Tibial nerve (tissue), 4 donors: ENCODE data around the gene KRTAP16-1. TPM values are rescaled to one million over a fixed set of nuclear protein-coding genes. Genes with fewer than 3 reads are reported as not detected.

Source experiments
- DNase-seq, 2 donors: peaks; one replicate each; pipeline ENCODE4 v3.0.0-alpha.2; 2019; ENCODE audit warnings: low spot score in 2 of 2
- H3K27ac ChIP-seq, 4 donors: fragments of 200-600 bp; sonication (generic) in 3 of 4; one replicate each; pipeline ENCODE4 v1.5.1; 2017 to 2019; ENCODE audit warnings: mild to moderate bottlenecking in 1 of 4
- H3K27me3 ChIP-seq, 2 donors: fragments of 200-600 bp; sonication (generic) in 1 of 2; one replicate each; pipeline versions ENCODE4 v1.5.1 to v1.6.0; 2017 to 2019
- H3K36me3 ChIP-seq, 3 donors: fragments of 200-600 bp; sonication (generic); one replicate each; pipeline ENCODE4 v1.5.1; 2018 to 2019
- H3K4me1 ChIP-seq, 4 donors: fragments of 200-600 bp; sonication (generic) in 3 of 4; one replicate each; pipeline ENCODE4 v1.5.1; 2017 to 2019
- H3K4me3 ChIP-seq, 4 donors: fragments of 200-600 bp; sonication (generic) in 3 of 4; one replicate each; pipeline ENCODE4 v1.5.1; 2017 to 2019; ENCODE audit warnings: mild to moderate bottlenecking in 1 of 4, moderate library complexity in 1 of 4
- H3K9me3 ChIP-seq, 4 donors: fragments of 200-600 bp; sonication (generic) in 3 of 4; one replicate each; pipeline ENCODE4 v1.5.1; 2017 to 2019
- CTCF ChIP-seq, 5 experiments: fragments of 200-600 bp in 3 of 5; fragments of 450-650 bp in 2 of 5; sonication (generic) in 3 of 5; IDR thresholded peaks; one replicate each; pipeline ENCODE4 v1.5.1; 2016 to 2019; ENCODE audit warnings: antibody characterized with exemption in 5 of 5, mild to moderate bottlenecking in 3 of 5, moderate library complexity in 2 of 5
- EP300 ChIP-seq, 2 donors: sonication (generic); formaldehyde crosslinking; IDR thresholded peaks; one replicate each; pipeline ENCODE4 v1.6.1; 2017; ENCODE audit warnings: antibody characterized with exemption in 2 of 2, mild to moderate bottlenecking in 1 of 2
- POLR2A ChIP-seq, 2 donors: fragments of 450-650 bp; IDR thresholded peaks; one replicate each; pipeline ENCODE4 v1.6.1; 2017; ENCODE audit warnings: antibody characterized with exemption in 2 of 2, mild to moderate bottlenecking in 2 of 2, moderate library complexity in 2 of 2
- WGBS, 2 donors: methylation state at CpG; one replicate each; pipeline ENCODE4 v1.1.5; 2018; 5-methylcytosine and 5-hydroxymethylcytosine counted together
- small RNA-seq: library from RNA; depleted of rRNA; stranded (forward); fragments of <200 nt; gene quantifications from one replicate; pipeline ENCODE3, GENCODE V24; 2016
- total RNA-seq, 4 donors: library from RNA; depleted of rRNA; stranded (reverse); fragments of >200 nt; gene quantifications; one replicate each; pipeline ENCODE4 v1.1.0, GENCODE V29; 2016

KRTAP16-1 gene
- total RNA-seq, 4 donors from 2014 or later = not detected

DNA sequence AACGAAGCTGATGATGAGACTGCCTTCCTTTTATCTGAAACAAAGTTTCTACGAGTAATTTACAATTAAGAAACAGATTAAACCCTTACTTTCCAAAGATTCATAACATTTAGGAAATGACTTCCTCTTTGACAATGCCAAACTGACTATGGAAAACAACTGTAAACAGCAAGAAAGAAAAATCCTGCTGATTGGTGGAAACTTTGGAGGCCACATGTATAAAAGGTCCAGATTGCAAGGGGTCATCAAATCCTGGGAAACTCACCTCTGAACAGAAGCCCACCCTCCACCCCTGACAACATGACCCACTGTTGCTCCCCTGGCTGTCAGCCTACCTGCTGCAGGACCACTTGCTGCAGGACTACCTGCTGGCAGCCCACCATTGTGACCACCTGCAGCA lies 44.0 kb downstream of the KRTAP16-1 start, which contains the start of gene KRTAP9-6:
TSS of gene KRTAP9-6 (plus strand) at position 301 of the 400 bp plus-strand sequence. CDS start at position 301, 0 bp downstream.
- Histone ChIP-seq H3K4me3 (no peak within 1 kb of the TSS), H3K9me3 (no peaks in the 10 kb centered on the region), H3K27ac (no peak within 1 kb of the TSS), H3K27me3 (no peaks in the 10 kb centered on the region), H3K4me1 (no peaks in the 10 kb centered on the region), H3K36me3 (no peaks in the 10 kb centered on the region)
- WGBS, 2 donors = 50 to 60% methylated on average over 2 of the region's 2 CpGs
- no peak for DNase-seq
- no peak for TF ChIP-seq CTCF (IDR thresholded peaks at IDR 0.05)
- TF ChIP-seq EP300 (IDR thresholded peaks at IDR 0.05) = no peak
- no peak for TF ChIP-seq POLR2A (IDR thresholded peaks at IDR 0.05)

- WGBS, 2 donors = 69 to 79% methylated on average over 3 of the region's 3 CpGs
- no peaks in the 10 kb centered on the region for H3K4me1 ChIP-seq
- DNase-seq = no peak
- no peak overlapping the region for H3K27ac ChIP-seq
- no peaks in the 10 kb centered on the region for H3K36me3 ChIP-seq
- no peaks in the 10 kb centered on the region for H3K9me3 ChIP-seq
- TF ChIP-seq EP300 (IDR thresholded peaks at IDR 0.05) (no peak), CTCF (IDR thresholded peaks at IDR 0.05) (no peak), POLR2A (IDR thresholded peaks at IDR 0.05) (no peak)
- H3K27me3 ChIP-seq = no peaks in the 10 kb centered on the region
- no peak overlapping the region for H3K4me3 ChIP-seq
Observed at GRCh38 chr17:41264599-41264998, 44.5 kb downstream of the KRTAP16-1 start.

GRCh38 chr17:41263212-41263611 lies 45.9 kb downstream of the KRTAP16-1 start:
- H3K27me3 ChIP-seq = peaks cover 0 to 6% of the 10 kb centered on the region in 2 donors
- H3K4me3 ChIP-seq = no peak overlapping the region
- TF ChIP-seq EP300 (IDR thresholded peaks at IDR 0.05) = no peak
- no peak for TF ChIP-seq CTCF (IDR thresholded peaks at IDR 0.05)
- TF ChIP-seq POLR2A (IDR thresholded peaks at IDR 0.05) = no peak
- DNase-seq = no peak
- H3K36me3 ChIP-seq = no peaks in the 10 kb centered on the region
- H3K4me1 ChIP-seq = no peaks in the 10 kb centered on the region
- no peak overlapping the region for H3K27ac ChIP-seq
- WGBS, 2 donors = 44 to 85% methylated on average over 2 of the region's 2 CpGs
- H3K9me3 ChIP-seq = no peaks in the 10 kb centered on the region

DNA sequence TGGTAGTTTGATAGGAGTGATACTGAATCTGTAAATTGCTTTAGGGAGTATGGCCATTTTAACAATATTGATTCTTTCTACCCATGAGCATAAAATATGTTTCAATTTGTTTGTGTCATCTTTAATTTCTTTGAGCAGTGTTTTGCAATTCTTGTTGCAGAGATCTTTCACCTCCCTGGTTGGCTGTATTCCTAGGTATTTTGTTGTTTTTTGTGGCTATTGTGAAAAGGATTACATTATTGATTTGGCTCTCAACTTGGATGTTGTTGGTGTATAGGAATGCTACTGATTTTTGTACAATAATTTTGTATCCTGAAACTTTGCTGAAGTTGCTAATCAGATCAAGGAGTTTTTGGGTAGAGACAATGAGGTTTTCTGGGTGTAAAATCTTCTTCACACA lies 50.7 kb downstream of the KRTAP16-1 start:
- H3K9me3 ChIP-seq = no peaks in the 10 kb centered on the region
- no peaks in the 10 kb centered on the region for H3K4me1 ChIP-seq
- H3K27me3 ChIP-seq = peaks cover 0 to 9% of the 10 kb centered on the region in 2 donors
- no peak overlapping the region for H3K27ac ChIP-seq
- TF ChIP-seq CTCF (IDR thresholded peaks at IDR 0.05) = no peak
- no peak for TF ChIP-seq EP300 (IDR thresholded peaks at IDR 0.05)
- no peak for TF ChIP-seq POLR2A (IDR thresholded peaks at IDR 0.05)
- DNase-seq = no peak
- H3K36me3 ChIP-seq = no peaks in the 10 kb centered on the region
- no peak overlapping the region for H3K4me3 ChIP-seq

Small RNA genes within 50 kb of the gene (small RNA-seq; reads per million reads assigned to genes)
- not detected for gene KRTAP9-10P

Other genes with a start within 250 kb of the KRTAP16-1 start
- not detected for gene KRTAP2-3, start 249.2 kb downstream of the KRTAP16-1 start, total RNA-seq
- not detected for gene KRTAP2-4, start 243.4 kb downstream of the KRTAP16-1 start, total RNA-seq
- not detected for gene KRTAP4-7, start 225.2 kb downstream of the KRTAP16-1 start, total RNA-seq
- not detected for gene KRTAP4-8, start 211.2 kb downstream of the KRTAP16-1 start, total RNA-seq
- gene KRTAP4-16, start 207.1 kb downstream of the KRTAP16-1 start, total RNA-seq = not detected
- gene KRTAP4-9, start 203.9 kb downstream of the KRTAP16-1 start, total RNA-seq = not detected
- gene KRTAP4-11, start 190.9 kb downstream of the KRTAP16-1 start, total RNA-seq = not detected
- gene KRTAP4-12, start 185.1 kb downstream of the KRTAP16-1 start, total RNA-seq = not detected
- gene KRTAP4-6, start 168.8 kb downstream of the KRTAP16-1 start, total RNA-seq = not detected
- not detected for gene KRTAP4-5, start 159.5 kb downstream of the KRTAP16-1 start, total RNA-seq
- not detected for gene KRTAP4-4, start 148.6 kb downstream of the KRTAP16-1 start, total RNA-seq
- gene KRTAP4-3, start 141.1 kb downstream of the KRTAP16-1 start, total RNA-seq = not detected
- not detected for gene KRTAP4-2, start 131.1 kb downstream of the KRTAP16-1 start, total RNA-seq
- not detected for gene KRTAP4-1, start 124.4 kb downstream of the KRTAP16-1 start, total RNA-seq
- gene KRTAP9-1, start 119.4 kb downstream of the KRTAP16-1 start, total RNA-seq = not detected
- not detected for gene KRTAP9-2, start 82.7 kb downstream of the KRTAP16-1 start, total RNA-seq
- not detected for gene KRTAP9-3, start 76.9 kb downstream of the KRTAP16-1 start, total RNA-seq
- gene KRTAP9-8, start 71.3 kb downstream of the KRTAP16-1 start, total RNA-seq = not detected
- gene KRTAP9-4, start 59.6 kb downstream of the KRTAP16-1 start, total RNA-seq = not detected
- gene KRTAP9-9, start 53.9 kb downstream of the KRTAP16-1 start, total RNA-seq = not detected
- not detected for gene KRTAP9-6, start 43.9 kb downstream of the KRTAP16-1 start, total RNA-seq
- gene KRTAP9-7, start 33.6 kb downstream of the KRTAP16-1 start, total RNA-seq = not detected
- not detected for gene KRTAP29-1, start 6.5 kb downstream of the KRTAP16-1 start, total RNA-seq
- not detected for gene KRTAP17-1, start 6.4 kb upstream of the KRTAP16-1 start, total RNA-seq
- not detected for gene KRT33A, start 41.5 kb upstream of the KRTAP16-1 start, total RNA-seq
- gene KRT33B, start 60.5 kb upstream of the KRTAP16-1 start, total RNA-seq = not detected
- not detected for gene KRT34, start 73.0 kb upstream of the KRTAP16-1 start, total RNA-seq
- gene KRT31, start 88.3 kb upstream of the KRTAP16-1 start, total RNA-seq = not detected
- gene KRT37, start 115.3 kb upstream of the KRTAP16-1 start, total RNA-seq = not detected
- not detected for gene KRT38, start 131.7 kb upstream of the KRTAP16-1 start, total RNA-seq
- gene KRT32, start 158.1 kb upstream of the KRTAP16-1 start, total RNA-seq = under 1 TPM in 1 of 4 donors, not detected in 3; 0.21 TPM
- gene KRT35, start 171.8 kb upstream of the KRTAP16-1 start, total RNA-seq = not detected
- under 1 TPM in 1 of 4 donors, not detected in 3; 0.42 TPM for gene KRT36, start 180.6 kb upstream of the KRTAP16-1 start, total RNA-seq
- under 1 TPM in 1 of 4 donors, not detected in 3; 0.42 TPM for gene KRT13, start 196.3 kb upstream of the KRTAP16-1 start, total RNA-seq
- 1 to 10 TPM in 1 of 4 donors, under 1 TPM in 2, not detected in 1; 0.42 to 4.2 (median 0.78) TPM for gene KRT15, start 209.6 kb upstream of the KRTAP16-1 start, total RNA-seq
- gene KRT19, start 219.0 kb upstream of the KRTAP16-1 start, total RNA-seq = 1,000 to 10,000 TPM in 2 of 4 donors, 100 to 1,000 TPM in 1, 10 to 100 TPM in 1; 85.5 to 1,774 (median 1,323) TPM